Left ventricle myocardium superior (tissue), 1 donor: ENCODE measurements around the gene ELK1. TPM values are rescaled to one million over a fixed set of nuclear protein-coding genes. Genes with fewer than 3 reads are reported as not detected.
"Not testable (repeated sequence)": the region's sequence is repeated elsewhere in the genome, so short reads cannot be mapped to it uniquely, and the experiment has no call there.

Experiments used
- ATAC-seq: fragments of 200-7000 bp; cut with Tn5 transposase; one replicate; pipeline ENCODE4 v1.9.1; 2020; ENCODE audit warnings: mild to moderate bottlenecking, moderate library complexity
- DNase-seq: peaks from one replicate; pipeline ENCODE4 v3.0.0-alpha.2; 2020
- intact Hi-C: fragments of 100-400 bp; cut with micrococcal nuclease; formaldehyde crosslinking; loops from one replicate; pipeline ENCODE4 v1.11.0; 2022
- long read RNA-seq: library from polyadenylated mRNA; unstranded; transcript quantifications from one replicate; pipeline ENCODE4 v2.0.0, GENCODE V29; 2021
- total RNA-seq: library from RNA; stranded (reverse); fragmentation: NEBNext Ultra II Directional; extraction: Animal tissue kit (Norgen Biotek cat#: 25700); gene quantifications from one replicate; pipeline ENCODE4 v1.2.1, GENCODE V29; 2021
- donor health status: DM: no; HTN: yes; CAD: no; lungs with severe emphysema.

Gene ELK1
- total RNA-seq: 24.5 TPM
- long read RNA-seq, partial matches to known transcripts: 19 of 29 reads
- long read RNA-seq, other reads (novel, unspliced or antisense): 8 of 29 reads

DNA sequence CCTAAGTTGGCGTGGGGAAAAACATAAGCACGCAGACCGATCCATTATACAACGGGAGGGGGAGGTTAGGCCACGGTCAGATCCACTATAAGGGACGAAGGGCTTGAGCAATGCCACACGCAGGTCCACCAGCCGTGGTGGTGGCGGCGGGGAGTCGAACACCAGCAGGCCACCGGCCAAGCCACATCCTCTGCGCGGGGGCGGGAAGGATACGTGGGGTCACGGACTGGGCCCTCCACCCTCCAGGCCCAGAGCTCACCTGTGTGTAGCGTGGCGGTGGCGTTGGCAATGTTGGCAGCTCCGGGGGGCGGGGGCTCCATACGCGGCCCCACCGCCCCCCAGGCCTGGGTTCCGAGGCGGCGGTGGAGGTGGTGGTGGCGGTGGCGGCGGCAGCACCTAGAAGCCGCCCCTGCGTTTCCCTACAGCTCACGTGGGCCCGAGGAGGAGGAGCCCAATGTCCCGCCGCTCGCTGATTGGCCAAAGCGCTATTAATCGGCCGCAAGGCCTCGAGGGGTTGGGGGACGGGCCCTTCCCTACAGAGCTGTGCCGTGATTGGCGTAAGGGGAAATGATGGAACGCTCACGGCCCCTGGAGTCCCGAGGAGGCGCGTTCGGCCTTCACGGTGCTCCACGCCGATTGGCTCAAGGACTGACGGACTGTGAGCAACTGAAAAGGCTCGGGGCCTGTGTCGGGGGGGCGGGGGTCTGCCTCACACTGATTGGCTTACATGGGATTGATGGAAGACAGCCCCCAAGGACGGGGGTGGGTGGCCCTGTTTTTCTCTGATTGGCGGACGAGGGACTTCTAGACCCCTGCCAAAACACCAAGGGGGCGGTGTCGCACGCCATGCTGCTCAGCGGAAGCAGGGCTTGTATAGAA lies at the start of gene ELK1:
Gene ELK1, minus strand, starts transcription at position 400 of the 879 bp plus-strand sequence. CDS start 9,122 bp downstream, outside the sequence.
- ATAC-seq (peak; percentile 97), DNase-seq (peak; percentile 95)
- intact Hi-C loops: no loop called here

DNA sequence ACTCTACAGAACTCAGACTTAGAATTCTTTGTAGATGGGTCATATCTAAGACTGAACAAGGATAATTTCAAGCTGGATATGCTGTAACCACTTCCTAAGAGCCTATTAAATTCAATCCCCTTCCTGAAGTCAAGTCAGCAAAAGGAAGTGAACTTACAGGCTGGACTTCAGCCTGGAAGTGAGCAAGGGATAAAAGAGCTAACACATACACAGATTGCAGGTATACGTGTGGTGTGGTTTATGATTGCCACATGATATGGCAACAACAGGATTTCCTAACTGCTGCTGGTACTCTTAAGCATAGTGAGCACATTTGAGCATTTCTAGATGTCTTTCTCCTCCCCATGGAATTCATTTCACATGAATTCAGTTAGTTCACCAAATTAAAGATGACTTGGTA lies 46.8 kb upstream of the ELK1 start:
- intact Hi-C loops: no loop called here
- ATAC-seq (no peak), DNase-seq (no peak)

DNA sequence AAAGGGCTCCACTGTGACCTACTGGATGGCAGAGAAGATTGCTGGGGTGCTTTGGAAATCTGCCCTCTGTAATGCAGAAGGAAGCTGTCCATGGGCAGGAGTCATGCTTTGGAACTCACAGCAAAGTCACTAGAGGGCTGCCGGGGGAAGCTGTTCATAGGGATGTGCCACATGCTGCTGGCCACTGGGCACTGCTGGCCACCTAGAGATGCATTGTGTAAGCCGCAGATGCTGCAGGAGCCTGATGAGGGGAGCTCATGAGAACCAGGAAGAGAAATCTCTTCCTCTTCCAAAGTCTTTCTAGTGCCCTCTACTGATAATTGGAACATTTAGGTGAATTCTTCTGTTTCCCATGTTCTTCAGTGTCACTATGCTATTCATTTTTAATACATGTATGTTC lies 39.8 kb upstream of the ELK1 start:
- ATAC-seq (no peak), DNase-seq (no peak)
- intact Hi-C loops: no loop called here

DNA sequence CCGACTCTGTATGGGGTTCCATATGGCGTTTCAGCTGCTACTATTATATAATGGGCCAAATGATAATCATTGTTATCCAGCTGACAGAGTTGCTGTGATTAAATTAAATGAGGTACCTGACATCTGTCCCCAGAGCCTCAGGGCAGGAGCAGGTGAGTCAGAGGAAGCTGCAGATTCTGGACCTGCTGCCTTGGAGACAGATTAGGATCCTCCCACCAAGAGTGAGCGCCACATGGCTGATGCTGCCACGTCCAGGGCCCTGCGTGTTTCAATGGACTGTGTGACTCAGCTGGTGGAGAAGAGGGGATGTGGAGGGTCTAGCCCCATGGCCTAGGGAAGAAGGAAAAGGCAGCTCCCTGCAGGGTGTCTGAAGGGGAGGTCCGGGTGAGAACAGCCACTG lies 36.9 kb upstream of the ELK1 start:
- intact Hi-C loops: no loop called here
- DNase-seq (no peak), ATAC-seq (no peak)

DNA sequence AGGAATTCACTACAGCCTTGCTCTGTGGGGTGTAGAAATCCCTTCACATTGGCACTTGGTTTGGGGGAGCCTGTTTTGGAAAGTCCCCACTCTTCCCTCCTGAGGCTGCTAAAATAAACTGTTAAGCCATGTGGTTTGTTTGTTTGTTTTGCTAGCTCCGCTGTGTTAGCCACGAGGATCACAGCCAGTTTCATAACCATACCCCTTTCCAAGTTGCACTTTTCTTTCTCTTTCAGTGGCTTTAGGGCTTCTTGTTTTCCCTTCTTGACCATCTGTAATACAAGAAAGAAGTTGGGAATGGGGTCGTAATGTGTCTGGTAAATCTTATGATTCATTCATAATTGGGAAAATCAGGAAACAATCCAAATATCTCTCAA lies 33.5 kb upstream of the ELK1 start:
- no peak for DNase-seq
- ATAC-seq: no peak
- intact Hi-C loops: no loop called here

- intact Hi-C loops: no loop called here
- no peak for ATAC-seq
- no peak for DNase-seq
Measured at GRCh38 chrX:47683184-47683828, 32.9 kb upstream of the ELK1 start.

DNA sequence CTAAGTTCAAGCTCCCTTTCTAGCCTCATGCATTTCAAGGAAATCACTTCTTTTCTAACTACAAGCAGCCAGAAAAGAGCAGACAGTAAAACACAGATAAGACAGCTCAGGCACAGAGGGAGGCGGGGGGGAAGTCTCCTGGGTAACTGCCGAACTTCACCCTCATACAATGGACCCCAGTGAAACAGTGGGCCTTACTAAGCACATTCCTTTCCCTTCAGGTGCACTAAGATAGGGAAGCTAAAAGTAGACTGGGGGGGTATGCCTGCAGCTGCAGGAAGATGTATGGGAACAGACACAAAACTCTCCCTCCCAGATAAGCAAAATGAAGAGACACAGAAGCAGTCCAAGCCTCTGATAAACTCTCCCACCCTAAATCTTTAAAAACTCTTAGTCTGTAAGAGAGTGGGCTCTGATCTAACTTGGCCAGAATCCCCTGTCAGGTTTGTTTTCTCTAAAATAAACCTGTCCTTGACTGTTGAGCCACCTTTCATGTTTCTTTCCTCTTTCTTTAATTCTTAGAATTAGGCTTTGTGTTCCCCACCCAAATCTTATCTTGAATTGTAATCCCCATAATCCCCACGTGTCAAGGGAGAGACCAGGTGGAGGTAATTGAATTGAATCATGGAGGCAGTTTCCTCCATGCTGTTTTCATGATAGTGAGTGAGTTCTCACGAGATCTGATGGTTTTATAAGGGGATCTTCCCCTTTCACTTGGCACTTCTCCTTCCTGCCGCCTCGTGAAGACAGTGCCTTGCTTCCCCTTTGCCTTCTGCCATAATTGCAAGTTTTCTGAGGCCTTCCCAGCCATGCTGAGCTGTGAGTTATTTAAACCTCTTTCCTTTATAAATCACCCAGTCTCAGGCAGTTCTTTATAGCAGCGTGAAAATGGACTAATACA lies 25.8 kb upstream of the ELK1 start:
- intact Hi-C loops, ATAC-seq, DNase-seq: not testable (repeated sequence)

GRCh38 chrX:47674776-47675175 lies 24.4 kb upstream of the ELK1 start:
- DNase-seq (no peak), ATAC-seq (no peak)
- intact Hi-C loops: no loop called here

GRCh38 chrX:47665797-47666196 lies 15.4 kb upstream of the ELK1 start:
- DNase-seq, ATAC-seq, intact Hi-C loops: not testable (repeated sequence)

DNA sequence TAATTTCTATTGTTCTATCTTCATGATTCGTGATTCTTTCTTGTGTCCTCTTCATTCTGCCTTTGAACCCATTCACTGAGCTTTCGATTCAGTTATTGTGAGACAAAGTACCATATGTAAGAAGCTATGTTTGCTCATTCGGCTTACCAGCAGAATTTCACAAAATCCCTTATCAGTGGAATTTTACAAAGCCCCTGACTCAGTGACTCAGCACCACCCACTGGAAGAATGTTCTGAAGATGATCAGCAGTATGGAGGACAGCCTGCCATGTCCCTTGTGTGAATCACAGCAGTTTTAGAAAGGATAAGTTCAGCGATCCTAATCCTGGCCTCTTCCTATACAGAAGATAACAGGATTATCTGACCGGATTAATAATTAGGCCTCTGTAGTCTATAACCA lies 14.4 kb upstream of the ELK1 start:
- no peak for ATAC-seq
- intact Hi-C loops: no loop called here
- DNase-seq: no peak

DNA sequence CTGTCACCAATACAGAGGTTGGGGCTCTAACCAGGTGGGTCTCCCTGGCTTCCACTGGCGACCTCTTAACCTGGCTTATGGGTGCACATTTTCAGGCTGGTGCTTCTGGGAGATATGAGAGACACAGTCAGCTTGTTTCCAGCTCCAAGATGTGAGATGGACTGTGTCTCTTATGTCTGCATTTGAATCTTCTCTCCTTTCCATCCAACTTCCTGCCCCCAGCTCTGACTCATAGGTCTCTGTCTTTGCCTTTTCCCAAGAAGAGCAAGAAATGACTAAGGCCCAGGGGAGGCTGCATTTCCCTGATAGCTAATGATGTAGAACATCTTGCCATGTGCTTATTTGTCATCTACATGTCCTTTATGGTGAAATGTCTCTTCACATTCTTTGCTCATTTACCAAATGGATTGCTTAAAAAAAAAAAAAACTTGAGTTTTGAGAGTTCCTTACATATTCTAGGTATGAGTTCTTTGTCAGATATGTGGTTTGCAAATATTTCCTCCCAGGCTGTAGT lies 11.8 kb upstream of the ELK1 start:
- DNase-seq (no peak), ATAC-seq (no peak)
- intact Hi-C loops: no loop called here

- ATAC-seq (no peak), DNase-seq (no peak)
- intact Hi-C loops: no loop called here
Measured at GRCh38 chrX:47661539-47661938, 11.2 kb upstream of the ELK1 start.

GRCh38 chrX:47659421-47659726 lies 9.0 kb upstream of the ELK1 start:
- DNase-seq: no peak
- ATAC-seq: no peak
- intact Hi-C loops: no loop called here

GRCh38 chrX:47658684-47659420 lies 8.5 kb upstream of the ELK1 start, which contains the start of gene UXT:
Gene UXT (minus strand): TSS chrX:47659180. CDS start chrX:47658927, 253 bp downstream.
- ATAC-seq: peak; percentile 94
- intact Hi-C loops: no loop called here
- DNase-seq: peak; percentile 90

DNA sequence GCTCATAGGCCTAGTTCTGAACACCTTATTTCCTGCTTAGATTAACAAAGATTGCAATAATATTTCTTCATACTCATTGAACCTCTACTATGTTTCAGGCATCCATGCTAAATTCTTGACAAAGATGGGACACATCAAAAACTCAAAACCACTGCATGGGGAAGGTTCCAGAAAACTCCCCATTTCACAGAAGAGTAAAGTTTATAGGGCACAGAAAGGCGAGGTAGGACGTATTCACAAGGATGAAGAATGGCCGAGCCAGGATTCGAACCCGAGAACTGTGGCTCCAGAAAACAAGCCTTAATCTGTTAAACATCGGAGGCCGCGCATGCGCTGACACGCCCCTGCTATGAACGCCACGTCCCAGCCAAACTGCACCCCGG lies 7.9 kb upstream of the ELK1 start:
- no peak for DNase-seq
- intact Hi-C loops: no loop called here
- no peak for ATAC-seq

DNA sequence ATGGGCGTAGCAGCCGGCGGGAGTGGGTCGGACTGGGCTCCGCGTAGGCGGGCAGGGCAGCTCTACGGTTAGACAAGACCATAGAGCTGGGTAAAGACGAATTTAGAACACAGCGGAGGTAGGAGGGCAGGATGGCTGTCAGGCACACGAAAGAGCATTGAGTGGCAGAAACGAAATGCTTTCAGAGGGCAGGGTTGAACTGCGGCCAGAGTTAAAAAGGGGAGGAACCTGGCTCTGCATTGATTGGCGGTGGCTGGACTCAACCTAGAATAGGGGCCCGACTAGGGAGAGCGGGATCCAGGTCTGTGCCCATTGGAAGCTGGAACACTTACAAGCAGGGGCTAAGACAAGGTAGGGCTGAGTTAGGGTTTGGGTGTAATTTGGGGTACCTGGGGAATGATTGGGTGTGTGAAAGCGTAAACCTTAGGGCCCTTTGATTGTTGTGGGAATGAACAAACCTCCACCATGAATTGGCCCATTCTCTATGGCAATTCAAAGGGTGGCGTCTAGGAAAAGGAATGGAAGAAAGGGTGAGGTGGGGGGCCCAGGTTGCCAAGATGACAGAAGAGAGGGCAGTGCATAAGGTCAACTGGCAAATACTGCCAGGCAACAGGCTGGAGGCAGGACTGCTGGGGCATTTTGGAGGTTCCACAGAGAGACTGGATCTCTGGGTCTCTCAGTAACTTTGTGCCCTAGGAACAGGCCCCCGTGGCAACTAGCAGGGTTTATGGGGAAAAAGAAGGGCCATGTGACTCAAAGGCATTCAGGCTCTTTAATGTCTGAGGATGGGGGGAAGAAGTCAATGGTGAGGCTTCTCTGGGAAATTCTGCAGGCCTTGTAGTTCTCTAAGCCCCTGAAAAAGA lies 911 bp upstream of the ELK1 start:
- ATAC-seq (no peak), DNase-seq (no peak)
- intact Hi-C loops: no loop called here

DNA sequence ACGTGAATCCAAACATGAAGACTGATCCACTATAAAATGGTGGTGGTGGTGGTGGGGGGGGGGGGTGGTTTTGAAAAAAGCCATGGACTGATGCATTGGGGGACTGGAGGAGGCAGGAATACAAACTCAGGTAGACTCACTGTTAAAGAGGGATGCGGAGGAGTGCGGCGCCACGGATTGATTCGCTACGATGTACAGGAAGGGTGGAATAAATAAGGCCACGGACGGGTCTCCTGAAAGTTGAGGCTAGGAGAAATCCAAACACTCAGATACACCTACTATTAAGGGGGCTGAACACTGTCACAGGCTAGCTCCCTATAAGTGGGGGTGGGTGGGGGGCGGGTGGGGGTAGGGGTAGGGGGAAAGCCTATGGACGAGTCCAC lies 591 bp downstream of the ELK1 start:
- ATAC-seq: no peak
- intact Hi-C loops: no loop called here

DNA sequence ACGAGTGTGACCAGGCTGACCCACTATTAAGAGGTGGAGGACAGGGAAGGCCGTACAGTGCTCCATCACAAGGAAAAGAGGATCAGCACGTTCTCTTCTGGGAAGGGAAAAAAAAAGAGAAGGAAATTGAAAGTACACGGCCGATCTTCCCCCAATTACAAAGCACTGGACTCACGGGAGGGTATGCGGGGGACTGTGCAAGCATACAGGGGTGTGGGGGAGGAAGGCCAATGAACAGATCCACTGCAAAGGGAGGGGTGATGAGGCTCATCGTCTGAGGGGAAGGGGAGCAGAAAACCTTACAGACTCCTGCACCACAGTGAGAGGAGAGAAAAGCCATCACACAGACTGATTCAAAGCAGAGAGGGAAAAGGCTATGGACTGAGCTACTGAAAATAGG lies 1.1 kb downstream of the ELK1 start:
- ATAC-seq (no peak), DNase-seq (no peak)
- intact Hi-C loops: no loop called here

More for the DNA sequence above, 591 bp downstream of the ELK1 start:
- DNase-seq: no peak
